Mammary microvascular endothelial cell (primary cell): ENCODE data around the gene SEC63. TPM values are rescaled to one million over a fixed set of nuclear protein-coding genes. Genes with fewer than 3 reads are reported as not detected.

ENCODE experiments used
- total RNA-seq: library from RNA; depleted of rRNA; stranded (reverse); fragments of >200 nt; gene quantifications from 2 replicates; pipeline ENCODE4 v1.2.3, GENCODE V29; 2015

SEC63 gene
- total RNA-seq: 9.7 and 10.1 TPM in 2 replicates

GRCh38 chr6:107957909-107958688, at the start of gene SEC63:
Gene SEC63 (minus strand): TSS chr6:107958208. CDS start chr6:107958009, 199 bp downstream.

Other genes with a start within 250 kb of the SEC63 start
- gene SCML4, start 133.9 kb downstream of the SEC63 start, total RNA-seq: not detected in 2 replicates
- gene OSTM1, start 116.5 kb upstream of the SEC63 start, total RNA-seq: 35.9 and 46.2 TPM in 2 replicates
- not detected in 2 replicates for gene NR2E1, start 207.8 kb upstream of the SEC63 start, total RNA-seq